Measurements from ENCODE around the gene RNF103. TPM values are rescaled to one million over a fixed set of nuclear protein-coding genes. Genes with fewer than 3 reads are reported as not detected.
"Not testable (repeated sequence)": the region's sequence is repeated elsewhere in the genome, so short reads cannot be mapped to it uniquely, and the experiment has no call there.

RNF103 gene
- total RNA-seq, 1 donor from 2014 or later = 23.3 TPM

DNA sequence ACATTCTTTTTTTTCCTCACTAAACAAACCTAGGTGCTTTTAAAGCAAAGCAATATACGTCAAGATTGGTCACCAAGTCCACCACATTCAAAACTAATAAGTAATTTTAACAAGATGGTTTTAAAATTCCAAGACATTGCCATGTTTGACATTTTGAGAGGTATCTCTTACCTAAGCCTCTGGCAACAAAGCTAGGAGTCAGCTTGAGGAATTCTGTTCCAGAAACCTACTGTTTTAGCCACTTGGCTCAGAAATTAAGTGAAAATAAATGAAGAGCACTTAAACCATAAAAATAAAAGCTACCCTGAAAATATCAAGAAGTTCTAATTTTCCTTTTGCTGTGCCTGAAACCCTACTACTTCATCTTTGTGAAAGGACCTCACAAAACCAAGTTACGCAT, 30.4 kb downstream of the RNF103 start:
- H3K27me3 ChIP-seq = no peaks in the 10 kb centered on the region
- H3K4me1 ChIP-seq = no peaks in the 10 kb centered on the region
- intact Hi-C loops (cut with DNase I) = no loop called here
- H3K36me3 ChIP-seq = no peaks in the 10 kb centered on the region
- no peaks in the 10 kb centered on the region for H3K9me3 ChIP-seq
- H3K4me3 ChIP-seq = no peak overlapping the region
- TF ChIP-seq, protein P1, sequence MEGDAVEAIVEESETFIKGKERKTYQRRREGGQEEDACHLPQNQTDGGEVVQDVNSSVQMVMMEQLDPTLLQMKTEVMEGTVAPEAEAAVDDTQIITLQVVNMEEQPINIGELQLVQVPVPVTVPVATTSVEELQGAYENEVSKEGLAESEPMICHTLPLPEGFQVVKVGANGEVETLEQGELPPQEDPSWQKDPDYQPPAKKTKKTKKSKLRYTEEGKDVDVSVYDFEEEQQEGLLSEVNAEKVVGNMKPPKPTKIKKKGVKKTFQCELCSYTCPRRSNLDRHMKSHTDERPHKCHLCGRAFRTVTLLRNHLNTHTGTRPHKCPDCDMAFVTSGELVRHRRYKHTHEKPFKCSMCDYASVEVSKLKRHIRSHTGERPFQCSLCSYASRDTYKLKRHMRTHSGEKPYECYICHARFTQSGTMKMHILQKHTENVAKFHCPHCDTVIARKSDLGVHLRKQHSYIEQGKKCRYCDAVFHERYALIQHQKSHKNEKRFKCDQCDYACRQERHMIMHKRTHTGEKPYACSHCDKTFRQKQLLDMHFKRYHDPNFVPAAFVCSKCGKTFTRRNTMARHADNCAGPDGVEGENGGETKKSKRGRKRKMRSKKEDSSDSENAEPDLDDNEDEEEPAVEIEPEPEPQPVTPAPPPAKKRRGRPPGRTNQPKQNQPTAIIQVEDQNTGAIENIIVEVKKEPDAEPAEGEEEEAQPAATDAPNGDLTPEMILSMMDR (IDR thresholded peaks at IDR 0.05) = no peak
- no peak for TF ChIP-seq POLR2A (IDR thresholded peaks at IDR 0.05)
- TF ChIP-seq POLR2AphosphoS5 (IDR thresholded peaks at IDR 0.05; ENCODE audit: insufficient read depth in 1 of 2, low read depth in 1 of 2) = no peak
- DNase-seq (ENCODE audit: extremely low spot score in 2 of 2) = no peak
- H3K27ac ChIP-seq = no peak overlapping the region

DNA sequence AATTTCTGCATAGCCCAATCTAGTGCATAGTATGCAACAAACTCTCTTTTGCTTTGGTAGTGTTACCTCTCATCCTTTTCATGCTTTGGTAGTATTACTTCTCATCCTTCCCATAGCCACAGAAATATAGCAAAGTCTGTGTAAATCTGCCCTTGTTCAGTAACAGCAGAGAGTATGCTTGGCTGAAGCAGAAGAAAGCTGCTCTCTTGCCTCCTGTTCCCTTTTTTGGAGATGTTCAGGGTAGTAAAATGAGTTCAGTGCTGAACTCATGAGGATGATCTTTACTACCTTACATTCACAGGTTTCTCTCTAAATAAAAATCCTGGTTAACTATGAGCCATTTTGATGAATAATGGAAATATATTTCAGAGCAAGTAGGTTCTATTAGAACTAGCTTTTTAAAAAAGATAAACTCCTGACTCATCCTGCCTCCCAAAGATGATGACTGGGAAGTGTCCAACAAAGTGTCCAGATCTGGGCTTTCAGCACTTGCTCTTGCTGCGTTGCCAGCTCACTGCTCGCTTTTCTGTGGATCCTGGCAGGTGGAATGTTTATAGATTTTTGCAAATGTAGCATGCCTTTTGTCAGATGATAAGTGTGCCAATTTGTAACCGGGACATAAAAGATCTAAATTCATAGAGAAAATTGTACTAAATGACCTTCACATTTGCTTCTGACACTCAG, 31.0 kb downstream of the RNF103 start:
- no peak for TF ChIP-seq POLR2A (IDR thresholded peaks at IDR 0.05)
- TF ChIP-seq POLR2AphosphoS5 (IDR thresholded peaks at IDR 0.05; ENCODE audit: insufficient read depth in 1 of 2, low read depth in 1 of 2) = no peak
- intact Hi-C loops (cut with DNase I) = no loop called here
- no peak overlapping the region for H3K27ac ChIP-seq
- no peaks in the 10 kb centered on the region for H3K4me1 ChIP-seq
- no peaks in the 10 kb centered on the region for H3K9me3 ChIP-seq
- no peak overlapping the region for H3K4me3 ChIP-seq
- no peaks in the 10 kb centered on the region for H3K27me3 ChIP-seq
- DNase-seq (ENCODE audit: extremely low spot score in 2 of 2) = no peak
- no peaks in the 10 kb centered on the region for H3K36me3 ChIP-seq

DNA sequence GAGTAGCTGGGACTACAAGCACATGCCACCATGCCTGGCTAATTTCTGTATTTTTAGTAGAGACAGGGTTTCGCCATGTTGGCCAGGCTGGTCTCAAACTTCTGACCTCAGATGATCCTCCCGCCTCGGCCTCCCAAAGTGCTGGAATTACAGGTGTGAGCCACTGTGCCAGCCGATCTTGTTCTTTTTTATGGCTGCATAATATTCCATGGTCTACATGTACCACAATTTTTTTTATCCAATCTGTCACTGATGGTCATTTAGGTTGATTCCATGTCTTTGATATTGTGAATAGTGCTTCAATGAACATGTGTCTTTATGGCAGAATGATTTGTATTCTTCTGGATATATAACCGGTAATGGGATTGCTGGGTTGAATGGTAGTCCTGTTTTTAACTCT, 34.0 kb downstream of the RNF103 start:
- DNase-seq (ENCODE audit: extremely low spot score in 2 of 2); H3K4me1 ChIP-seq; H3K27ac ChIP-seq; H3K36me3 ChIP-seq; H3K27me3 ChIP-seq; intact Hi-C loops (cut with DNase I); H3K4me3 ChIP-seq; H3K9me3 ChIP-seq: not testable (repeated sequence)

DNA sequence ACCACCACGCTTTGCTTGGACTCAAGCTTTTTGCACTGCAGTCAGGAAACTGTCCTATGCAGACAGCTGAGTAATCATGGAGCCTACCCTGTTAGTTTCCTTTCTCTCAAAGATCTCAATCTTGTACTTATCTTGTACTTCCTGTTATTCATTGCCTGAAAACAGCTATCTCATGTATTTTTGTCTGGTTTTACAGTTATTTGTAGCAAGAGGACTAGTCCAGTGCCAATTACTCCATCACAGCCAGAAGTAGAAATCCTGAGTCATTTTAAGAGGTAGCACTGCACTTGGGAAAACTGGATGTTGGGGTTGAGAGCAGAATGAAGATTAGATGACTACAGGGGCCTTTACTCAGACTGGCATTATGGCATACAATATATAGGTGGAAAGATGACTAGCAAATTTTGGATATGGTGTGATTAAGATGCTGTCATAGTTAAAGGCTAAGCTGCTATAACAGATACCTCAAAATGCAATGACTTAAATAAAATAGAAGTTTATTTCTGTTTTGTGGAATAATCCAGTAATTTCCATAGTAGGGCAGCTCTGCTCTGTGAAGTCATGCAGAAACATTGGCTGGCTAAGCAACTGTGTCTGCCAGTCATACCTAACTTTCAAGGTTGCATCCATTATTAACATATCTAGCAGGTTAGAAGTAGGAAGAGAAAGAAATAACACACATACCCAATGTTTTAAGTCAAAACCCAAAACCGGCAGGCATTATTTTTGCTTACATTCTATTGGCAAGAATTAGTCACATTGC, 39.3 kb downstream of the RNF103 start:
- intact Hi-C loops (cut with DNase I) = no loop called here
- H3K27ac ChIP-seq = no peak overlapping the region
- no peaks in the 10 kb centered on the region for H3K4me1 ChIP-seq
- no peaks in the 10 kb centered on the region for H3K9me3 ChIP-seq
- DNase-seq (ENCODE audit: extremely low spot score in 2 of 2) = no peak
- H3K36me3 ChIP-seq = no peaks in the 10 kb centered on the region
- no peak overlapping the region for H3K4me3 ChIP-seq
- TF ChIP-seq, protein P1 (IDR thresholded peaks at IDR 0.05) = no peak
- TF ChIP-seq POLR2A (IDR thresholded peaks at IDR 0.05) (no peak), POLR2AphosphoS5 (IDR thresholded peaks at IDR 0.05; ENCODE audit: insufficient read depth in 1 of 2, low read depth in 1 of 2) (no peak)
- H3K27me3 ChIP-seq = no peaks in the 10 kb centered on the region

DNA sequence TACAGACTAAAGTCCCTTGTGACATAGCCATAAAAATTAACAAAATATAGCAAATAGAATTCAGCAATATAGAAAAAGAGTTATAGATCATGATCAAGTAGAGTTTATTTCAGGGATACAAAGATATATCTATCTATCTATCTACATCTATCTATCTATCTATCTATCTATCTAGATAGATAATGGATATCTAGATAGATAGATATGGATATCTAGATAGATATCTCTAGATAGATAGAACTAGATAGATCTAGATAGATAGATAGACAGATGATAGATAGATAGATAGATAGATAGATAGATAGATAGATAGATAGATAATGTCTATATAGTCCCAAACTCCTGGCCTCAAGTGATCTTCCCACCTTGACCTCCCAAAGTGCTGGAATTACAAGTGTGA, 43.1 kb downstream of the RNF103 start:
- DNase-seq (ENCODE audit: extremely low spot score in 2 of 2) = no peak
- H3K36me3 ChIP-seq = no peaks in the 10 kb centered on the region
- H3K4me1 ChIP-seq = no peaks in the 10 kb centered on the region
- TF ChIP-seq, protein P1 (IDR thresholded peaks at IDR 0.05) = no peak
- no peak for TF ChIP-seq POLR2AphosphoS5 (IDR thresholded peaks at IDR 0.05; ENCODE audit: insufficient read depth in 1 of 2, low read depth in 1 of 2)
- TF ChIP-seq POLR2A (IDR thresholded peaks at IDR 0.05) = no peak
- intact Hi-C loops (cut with DNase I) = no loop called here
- H3K9me3 ChIP-seq = peaks cover 4% of the 10 kb centered on the region
- H3K4me3 ChIP-seq = no peak overlapping the region
- H3K27ac ChIP-seq = no peak overlapping the region
- no peaks in the 10 kb centered on the region for H3K27me3 ChIP-seq

Data from vagina (tissue), 2 donors.